AG10803 (cell line): ENCODE measurements around the gene LIN54.

Experiments used
- DNase-seq: peaks from one replicate; pipeline ENCODE4 v3.0.0; 2010; ENCODE audit warnings: low read depth
- H3K4me3 ChIP-seq: 2 replicates; pipeline ENCODE4 v1.5.1; 2011; ENCODE audit warnings: mild to moderate bottlenecking, low read length, control low read depth
- TF ChIP-seq, protein P1 (sequence below): conservative IDR thresholded peaks from 2 replicates; pipeline ENCODE4 v1.5.1; 2011; ENCODE audit warnings: mild to moderate bottlenecking, low read length, control low read depth, inconsistent platforms

The LIN54 gene

DNA sequence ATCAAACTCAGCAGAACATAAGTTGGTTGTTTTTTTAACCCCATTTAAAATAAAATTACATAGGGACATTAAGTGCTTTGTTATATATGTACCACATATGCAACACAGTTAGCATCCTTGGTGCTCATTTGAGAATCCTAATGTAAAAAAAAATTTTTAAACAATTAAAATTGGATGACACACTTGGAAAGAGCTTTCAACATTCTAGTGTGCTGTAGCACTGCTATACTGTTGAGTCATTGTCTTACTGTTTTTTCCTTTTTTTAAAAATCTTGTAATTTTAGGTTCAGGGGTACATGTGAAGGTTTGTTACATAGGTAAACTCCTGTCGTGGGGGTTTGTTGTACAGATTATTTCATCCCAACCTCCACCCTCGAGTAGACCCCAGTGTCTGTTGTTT is 97.3 kb downstream of the LIN54 start:
- H3K4me3 ChIP-seq: no peak overlapping the region
- TF ChIP-seq, protein P1, sequence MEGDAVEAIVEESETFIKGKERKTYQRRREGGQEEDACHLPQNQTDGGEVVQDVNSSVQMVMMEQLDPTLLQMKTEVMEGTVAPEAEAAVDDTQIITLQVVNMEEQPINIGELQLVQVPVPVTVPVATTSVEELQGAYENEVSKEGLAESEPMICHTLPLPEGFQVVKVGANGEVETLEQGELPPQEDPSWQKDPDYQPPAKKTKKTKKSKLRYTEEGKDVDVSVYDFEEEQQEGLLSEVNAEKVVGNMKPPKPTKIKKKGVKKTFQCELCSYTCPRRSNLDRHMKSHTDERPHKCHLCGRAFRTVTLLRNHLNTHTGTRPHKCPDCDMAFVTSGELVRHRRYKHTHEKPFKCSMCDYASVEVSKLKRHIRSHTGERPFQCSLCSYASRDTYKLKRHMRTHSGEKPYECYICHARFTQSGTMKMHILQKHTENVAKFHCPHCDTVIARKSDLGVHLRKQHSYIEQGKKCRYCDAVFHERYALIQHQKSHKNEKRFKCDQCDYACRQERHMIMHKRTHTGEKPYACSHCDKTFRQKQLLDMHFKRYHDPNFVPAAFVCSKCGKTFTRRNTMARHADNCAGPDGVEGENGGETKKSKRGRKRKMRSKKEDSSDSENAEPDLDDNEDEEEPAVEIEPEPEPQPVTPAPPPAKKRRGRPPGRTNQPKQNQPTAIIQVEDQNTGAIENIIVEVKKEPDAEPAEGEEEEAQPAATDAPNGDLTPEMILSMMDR: no peak
- peak; percentile 11 for DNase-seq

DNA sequence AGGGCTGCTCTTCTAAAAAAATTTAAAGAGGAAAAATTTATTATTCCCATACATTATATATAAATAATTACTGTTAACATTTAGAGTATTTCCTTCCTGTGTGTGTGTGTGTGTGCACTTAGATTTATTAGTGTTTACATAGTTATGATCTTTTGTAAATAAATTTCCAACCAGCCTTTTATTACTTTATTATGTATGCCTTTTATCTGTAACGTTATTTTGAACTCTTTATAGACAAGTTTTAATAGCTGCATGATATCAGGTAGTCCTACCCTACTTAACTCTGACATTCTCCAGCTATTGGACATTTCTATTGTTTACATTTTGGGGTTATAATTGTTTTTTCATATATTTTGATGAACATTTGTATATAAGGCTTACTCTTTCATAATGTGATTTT is 101.3 kb downstream of the LIN54 start:
- TF ChIP-seq, protein P1: no peak
- DNase-seq: no peak

DNA sequence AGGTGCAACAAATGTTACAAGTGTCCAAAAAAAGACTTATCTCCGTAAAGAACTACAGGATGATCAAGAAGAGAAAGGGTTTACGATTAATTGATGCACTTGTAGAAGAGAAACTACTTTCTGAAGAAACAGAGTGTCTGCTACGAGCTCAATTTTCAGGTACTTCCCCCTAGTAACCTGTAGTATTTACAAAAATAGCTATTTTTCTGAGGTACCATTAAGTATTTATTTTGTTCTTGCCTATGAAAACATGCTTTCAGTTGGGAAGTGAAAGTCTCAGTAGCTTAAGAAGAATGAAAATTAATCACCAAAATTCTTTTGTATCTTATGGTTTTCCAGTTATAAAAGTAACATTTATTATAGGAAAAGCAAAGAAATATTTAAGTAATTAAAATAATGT is 104.2 kb downstream of the LIN54 start:
- H3K4me3 ChIP-seq: no peak overlapping the region
- TF ChIP-seq, protein P1: no peak
- DNase-seq: no peak

More for the DNA sequence above, 101.3 kb downstream of the LIN54 start:
- no peak overlapping the region for H3K4me3 ChIP-seq

DNA sequence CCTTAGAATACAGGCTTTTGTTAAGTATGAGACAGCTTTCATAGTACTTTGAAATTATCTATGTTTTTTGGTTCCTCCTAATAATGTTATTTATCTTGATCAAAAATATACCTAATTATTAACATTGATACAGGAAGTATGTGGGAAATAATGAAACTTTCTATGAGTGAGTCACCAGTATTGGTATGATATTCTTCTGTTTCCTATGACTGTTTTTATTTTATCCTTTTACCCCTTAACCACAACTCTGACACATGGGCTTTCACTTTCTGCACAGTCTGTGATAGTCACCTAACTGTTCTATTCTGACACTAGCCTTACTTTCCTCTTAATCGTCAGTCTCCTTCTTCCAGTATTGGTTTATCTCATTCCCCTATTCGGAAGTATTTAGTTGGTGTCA is 105.4 kb downstream of the LIN54 start:
- DNase-seq: peak; percentile 25
- TF ChIP-seq, protein P1: no peak
- H3K4me3 ChIP-seq: no peak overlapping the region

DNA sequence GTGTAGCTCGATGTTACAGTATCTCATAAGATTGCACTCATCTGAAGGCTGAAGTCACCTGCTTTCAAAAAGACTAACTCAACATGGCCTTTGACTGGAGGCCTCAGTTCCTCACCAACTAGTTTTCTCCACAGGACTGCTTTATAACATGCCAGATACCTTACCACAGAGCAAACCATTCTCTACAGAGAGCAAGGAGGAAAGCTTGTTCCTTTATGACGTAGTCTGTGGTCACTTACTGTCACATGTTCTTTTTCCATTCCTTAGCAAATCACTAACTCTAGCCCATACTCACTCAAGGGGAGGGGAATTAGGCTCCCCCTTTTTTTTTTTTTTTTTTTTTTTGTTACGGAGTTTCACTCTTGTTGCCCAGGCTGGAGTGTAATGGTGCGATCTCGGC is 106.9 kb downstream of the LIN54 start:
- TF ChIP-seq, protein P1: no peak
- no peak for DNase-seq
- H3K4me3 ChIP-seq: no peak overlapping the region

DNA sequence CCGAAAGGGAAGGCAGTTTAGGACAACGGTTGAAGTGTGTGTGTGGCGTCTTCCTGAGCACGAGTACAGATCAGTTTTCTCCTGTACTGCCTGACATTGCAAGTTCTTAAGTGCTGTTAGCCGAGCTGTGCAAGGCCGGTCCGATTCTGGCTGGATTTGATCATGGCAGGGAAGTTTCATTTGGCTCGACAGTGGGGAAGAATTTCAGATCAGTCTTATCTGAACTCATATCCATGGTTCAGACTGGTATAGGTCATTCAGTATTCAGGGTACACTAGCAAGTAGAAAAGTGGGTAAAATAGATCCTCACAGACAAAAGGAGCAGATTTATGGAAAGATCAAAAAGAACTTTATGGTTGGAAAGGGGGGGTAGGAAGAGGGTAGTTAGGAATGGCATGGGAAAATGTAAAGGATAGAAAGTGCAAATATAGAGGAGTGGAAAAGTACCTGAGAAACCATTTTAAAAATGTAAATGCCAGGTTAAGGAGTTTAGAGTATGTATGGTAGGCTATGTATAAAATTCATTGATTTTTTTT is 109.4 kb downstream of the LIN54 start:
- TF ChIP-seq, protein P1: no peak
- no peak for DNase-seq
- H3K4me3 ChIP-seq: peak overlapping the region; percentile 86

DNA sequence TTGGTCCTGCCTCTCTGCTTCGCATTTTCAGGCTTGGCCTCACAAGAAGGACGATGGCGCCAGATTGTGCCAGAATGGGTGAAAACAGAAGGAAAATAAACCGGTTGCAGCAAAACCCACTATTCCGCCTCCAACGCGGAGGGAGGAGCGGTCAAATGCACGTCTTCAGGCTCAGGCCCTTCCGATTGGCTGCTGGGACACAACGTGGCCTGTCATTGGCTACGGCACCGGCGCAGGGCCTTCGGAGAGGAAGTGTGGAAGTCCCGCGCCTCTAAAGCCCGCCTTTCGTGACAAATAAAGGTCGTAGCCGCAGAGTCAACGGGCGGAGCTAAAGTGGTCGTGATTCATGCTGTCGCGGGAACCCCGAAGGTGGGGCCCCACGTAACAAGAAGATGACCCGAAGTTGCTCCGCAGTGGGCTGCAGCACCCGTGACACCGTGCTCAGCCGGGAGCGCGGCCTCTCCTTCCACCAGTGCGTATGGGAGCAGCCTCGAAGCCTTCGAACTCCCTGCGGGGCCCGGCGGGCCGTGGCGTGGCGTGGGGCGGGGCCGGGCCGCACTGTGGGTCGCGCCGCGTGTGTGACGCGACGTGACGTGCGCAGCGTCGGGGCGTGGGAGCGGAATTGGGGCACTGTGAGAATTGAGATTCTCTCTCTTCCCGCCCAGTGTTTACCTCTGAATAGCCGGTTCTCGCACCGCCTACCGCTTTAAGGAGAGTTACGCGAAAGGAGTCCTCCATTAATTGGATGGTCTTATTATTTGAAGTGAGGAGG is 110.0 kb downstream of the LIN54 start, which contains the start of gene THAP9:
TSS of gene THAP9 (plus strand) at position 325 of the 772 bp plus-strand sequence. CDS start at position 393, 68 bp downstream.
- H3K4me3 ChIP-seq: peak within 1 kb of the TSS; percentile 86
- peak; percentile 100 for DNase-seq
- TF ChIP-seq, protein P1: no peak
